K562 treated with DMSO at 1 percent for 48 hours (cell line): Measurements from ENCODE around the gene PPP1R14B. TPM values are rescaled to one million over a fixed set of nuclear protein-coding genes. Genes with fewer than 3 reads are reported as not detected.

Experiments
- total RNA-seq: library from RNA; unstranded; fragments of 300-600 nt; gene quantifications from 2 replicates; pipeline ENCODE4 v1.2.3, GENCODE V29; 2022; ENCODE audit warnings: low replicate concordance; ENCODE audit errors: extremely low read depth

The PPP1R14B gene
- not detected in 2 replicates for total RNA-seq

DNA sequence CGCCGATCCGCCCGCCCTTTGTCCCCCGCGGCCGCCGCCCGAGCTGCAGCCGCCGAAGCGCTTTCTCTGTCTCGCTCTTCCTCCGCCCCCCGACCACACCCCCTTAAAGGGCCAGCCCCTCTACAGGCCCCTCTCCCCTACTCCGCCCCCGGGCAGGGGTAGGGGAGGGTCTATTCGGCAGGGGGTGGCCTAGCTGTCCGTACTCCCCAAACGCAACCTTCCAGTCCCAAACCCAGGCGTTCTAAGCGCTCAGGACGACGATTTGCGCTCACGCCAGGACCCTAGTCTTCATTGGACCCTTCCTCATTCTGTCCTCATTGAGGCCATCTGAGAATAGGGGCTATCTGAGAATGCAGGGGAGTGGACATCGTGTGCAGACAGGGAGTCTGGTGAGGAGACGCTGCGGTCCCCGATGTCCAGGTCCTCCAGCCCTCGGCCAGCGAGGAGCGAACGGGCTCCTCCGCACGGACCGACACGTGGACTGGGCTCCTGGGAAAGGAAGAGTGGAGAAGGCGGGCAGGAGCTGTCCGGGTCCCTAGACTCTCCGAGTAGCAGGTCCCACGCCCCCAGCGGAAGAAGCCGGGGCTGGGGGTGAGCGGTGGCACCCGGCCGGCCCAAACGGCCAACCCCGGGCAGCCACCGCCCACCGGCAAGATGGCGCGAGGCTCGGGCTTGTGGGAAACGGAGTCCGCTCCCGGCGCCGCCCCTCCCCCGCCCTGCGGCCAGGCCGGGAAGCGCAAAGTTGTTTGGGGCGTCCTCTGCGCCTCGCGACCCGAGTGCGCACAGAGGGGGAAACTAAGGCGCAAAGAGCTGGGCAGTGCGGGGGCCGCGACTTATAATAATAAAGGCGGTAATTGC lies at the start of gene PPP1R14B:
Gene PPP1R14B, minus strand, starts transcription at position 73 of the 858 bp plus-strand sequence. CDS start 270 bp downstream, outside the sequence.

GRCh38 chr11:64291262-64291751 lies 44.6 kb upstream of the PPP1R14B start, which contains the start of gene KCNK4:
TSS of gene KCNK4 (plus strand) at chr11:64291302. CDS start at chr11:64293019, 1,717 bp downstream.

DNA sequence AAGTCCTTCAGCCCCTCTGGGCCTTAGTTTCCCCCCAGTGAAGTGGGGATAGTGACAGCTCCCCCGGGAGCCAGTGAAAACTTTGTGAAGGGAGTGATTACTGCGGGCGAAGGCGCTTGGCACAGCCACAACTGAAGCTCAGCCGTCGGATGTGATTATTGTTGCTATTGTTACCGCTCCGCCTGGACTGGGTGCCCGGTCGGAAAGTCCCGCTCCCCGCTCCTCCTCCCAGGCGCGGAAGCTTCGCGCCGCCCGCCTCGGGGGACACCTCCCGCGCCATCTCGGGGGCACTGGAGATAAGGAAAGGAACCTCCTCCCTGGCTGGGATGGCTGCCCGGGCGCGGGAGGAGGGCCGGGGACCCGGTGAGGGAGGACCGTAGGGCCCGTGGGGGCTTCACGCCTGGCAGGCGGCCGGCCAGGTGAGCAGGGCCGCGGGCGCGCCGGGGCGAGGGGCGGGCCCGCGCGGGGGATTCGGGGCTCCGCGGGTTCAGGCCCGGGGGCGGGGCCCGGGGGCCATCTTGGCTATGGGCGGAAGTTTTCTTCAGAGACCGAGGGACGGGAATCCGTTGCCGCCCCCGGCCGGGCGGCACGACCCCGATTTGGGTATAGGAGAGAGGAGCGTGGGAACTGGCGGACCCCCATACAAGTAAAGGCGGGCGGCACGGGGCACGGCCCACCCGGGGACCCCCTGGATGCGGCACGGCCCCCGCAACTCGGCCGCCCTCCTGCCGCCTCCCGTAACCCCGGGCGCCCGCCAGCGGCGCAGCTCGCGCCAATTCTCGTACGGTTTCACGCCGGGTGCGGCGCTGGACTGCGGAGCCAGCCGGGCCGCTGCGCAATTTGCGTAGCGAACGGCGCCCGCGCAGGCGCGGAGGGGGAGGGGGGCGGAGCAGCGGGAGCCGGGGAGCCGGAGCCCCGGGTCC lies 38.5 kb upstream of the PPP1R14B start, which contains the start of gene GPR137:
Gene GPR137, plus strand, starts transcription at position 887 of the 923 bp plus-strand sequence. CDS start 677 bp downstream, outside the sequence.

GRCh38 chr11:64284048-64284961 lies 37.6 kb upstream of the PPP1R14B start, which contains the start of gene BAD:
TSS of gene BAD (minus strand) at chr11:64284665. CDS start at chr11:64284368, 297 bp downstream.

DNA sequence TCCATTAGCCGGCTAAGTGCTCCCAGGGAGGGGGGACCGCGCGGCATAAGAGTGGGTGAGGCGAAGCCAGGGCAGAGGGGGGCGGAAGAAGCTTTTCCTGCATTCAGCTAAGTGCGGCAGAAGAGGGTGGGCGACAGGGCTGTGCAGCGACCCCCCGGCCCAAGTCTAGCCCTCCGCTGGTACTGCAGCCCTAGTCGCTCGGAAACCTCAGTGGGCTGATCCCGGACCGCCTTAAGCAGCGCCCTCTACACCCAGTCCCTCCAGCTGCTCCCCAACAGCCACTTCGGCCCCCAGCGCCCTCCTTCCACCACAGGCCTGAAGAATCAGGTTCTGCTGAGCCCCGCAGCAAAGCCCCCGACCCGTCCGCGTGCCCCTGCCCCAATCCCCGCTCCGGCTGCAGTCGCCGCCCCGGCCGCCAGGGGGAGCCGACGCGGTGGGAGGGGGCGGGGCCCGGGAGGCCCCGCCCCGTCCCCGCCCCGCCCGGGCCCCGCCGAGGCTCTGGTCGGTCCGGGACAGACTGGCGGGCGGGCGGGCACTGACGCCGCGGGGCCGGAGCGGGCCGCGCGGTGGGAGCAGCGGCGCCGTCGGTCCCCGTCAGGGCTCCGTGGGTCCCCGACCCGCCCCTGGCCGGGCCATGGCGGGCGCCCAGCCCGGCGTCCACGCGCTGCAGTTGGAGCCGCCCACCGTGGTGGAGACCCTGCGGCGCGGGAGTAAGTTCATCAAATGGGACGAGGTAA lies 4.4 kb upstream of the PPP1R14B start, which contains the start of gene PLCB3:
Gene PLCB3, plus strand, starts transcription at position 515 of the 737 bp plus-strand sequence. Its CDS starts 120 bp downstream, at position 635.

GRCh38 chr11:64240435-64241240 lies 6.1 kb downstream of the PPP1R14B start, which contains the start of gene FKBP2:
TSS of gene FKBP2 (plus strand) at chr11:64241095. CDS start at chr11:64242388, 1,293 bp downstream.

GRCh38 chr11:64233913-64234586 lies 12.7 kb downstream of the PPP1R14B start, which contains the start of gene VEGFB:
TSS of gene VEGFB (plus strand) at chr11:64234584. CDS start at chr11:64234834, 250 bp downstream.

GRCh38 chr11:64230171-64230984 lies 16.4 kb downstream of the PPP1R14B start, which contains the start of gene DNAJC4:
TSS of gene DNAJC4 (plus strand) at chr11:64230548. CDS start at chr11:64230855, 307 bp downstream.

DNA sequence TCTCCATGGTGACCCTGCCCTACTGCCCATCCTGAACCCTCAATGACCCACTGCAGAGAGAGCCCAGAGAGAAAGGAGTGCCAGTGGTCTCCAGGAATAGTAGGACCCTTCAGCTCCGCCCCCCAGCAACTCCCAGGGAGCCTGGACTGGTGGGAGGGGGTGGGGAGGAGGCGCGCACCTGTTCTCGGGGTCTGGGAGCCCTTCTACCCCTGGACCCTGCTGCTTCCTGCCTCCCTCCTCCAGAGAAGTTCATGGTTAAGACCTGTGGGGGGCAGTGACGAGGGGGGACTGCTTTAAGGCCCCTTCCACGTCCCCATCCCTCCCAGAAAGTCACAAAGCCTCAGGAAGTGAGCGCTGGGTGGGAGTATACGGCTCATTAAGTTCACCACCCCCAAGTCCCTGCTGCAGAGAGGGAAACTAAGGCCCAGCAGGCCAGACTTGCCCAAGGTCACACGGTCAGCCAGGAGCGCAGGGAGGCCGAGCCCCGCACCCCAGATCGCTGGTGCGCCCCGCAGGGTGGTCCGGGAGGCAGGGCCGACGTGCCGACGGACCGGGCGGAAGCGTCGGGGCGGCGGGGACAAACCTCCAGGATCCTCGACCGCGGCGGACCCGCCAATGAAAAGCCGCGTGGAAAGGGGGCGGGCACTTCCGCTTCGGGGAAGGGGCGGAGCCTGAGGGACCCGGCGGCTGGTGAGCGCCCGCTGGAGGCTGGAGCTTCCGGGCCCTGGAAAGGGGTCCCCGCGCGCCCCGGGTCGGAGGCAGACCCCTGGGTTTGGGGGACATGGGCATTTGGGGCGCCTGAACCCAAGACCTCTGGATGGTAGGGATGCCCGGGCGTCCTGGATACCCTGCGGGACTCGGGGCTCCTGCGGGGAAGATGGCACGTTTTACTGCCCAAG lies 20.9 kb downstream of the PPP1R14B start, which contains the start of the genes NUDT22 and TRPT1:
Gene NUDT22, plus strand, starts transcription at position 667 of the 899 bp plus-strand sequence. CDS start 379 bp downstream, outside the sequence.
Gene TRPT1, minus strand, starts transcription at position 579 of the 899 bp plus-strand sequence. Its CDS starts 326 bp downstream, at position 253.

GRCh38 chr11:64206457-64207255 lies 40.1 kb downstream of the PPP1R14B start, which contains the start of gene FERMT3:
TSS of gene FERMT3 (plus strand) at chr11:64206721. CDS start at chr11:64207365, 644 bp downstream.

Other genes with a start within 250 kb of the PPP1R14B start
- gene FLRT1, start 211.0 kb downstream of the PPP1R14B start, total RNA-seq: not detected in 2 replicates
- not detected in 2 replicates for gene MACROD1, start 80.8 kb downstream of the PPP1R14B start, total RNA-seq
- gene STIP1, start 60.8 kb downstream of the PPP1R14B start, total RNA-seq: not detected in 2 replicates
- not detected in 2 replicates for gene FERMT3, start 40.2 kb downstream of the PPP1R14B start, total RNA-seq
- gene TRPT1, start 20.8 kb downstream of the PPP1R14B start, total RNA-seq: not detected in 2 replicates
- not detected in 2 replicates for gene NUDT22, start 20.7 kb downstream of the PPP1R14B start, total RNA-seq
- not detected in 2 replicates for gene DNAJC4, start 16.4 kb downstream of the PPP1R14B start, total RNA-seq
- gene VEGFB, start 12.4 kb downstream of the PPP1R14B start, total RNA-seq: not detected in 2 replicates
- not detected in 2 replicates for gene FKBP2, start 5.8 kb downstream of the PPP1R14B start, total RNA-seq
- not detected in 2 replicates for gene PLCB3, start 4.6 kb upstream of the PPP1R14B start, total RNA-seq
- gene BAD, start 37.7 kb upstream of the PPP1R14B start, total RNA-seq: not detected in 2 replicates
- not detected in 2 replicates for gene GPR137, start 38.9 kb upstream of the PPP1R14B start, total RNA-seq
- gene KCNK4, start 44.4 kb upstream of the PPP1R14B start, total RNA-seq: not detected in 2 replicates
- gene CATSPERZ, start 53.4 kb upstream of the PPP1R14B start, total RNA-seq: not detected in 2 replicates
- gene ESRRA, start 58.6 kb upstream of the PPP1R14B start, total RNA-seq: 647 TPM in 1 of 2 replicates, not detected in the other
- gene TRMT112, start 70.6 kb upstream of the PPP1R14B start, total RNA-seq: 1,561 TPM in 1 of 2 replicates, not detected in the other
- gene PRDX5, start 71.2 kb upstream of the PPP1R14B start, total RNA-seq: not detected in 2 replicates
- gene CCDC88B, start 93.3 kb upstream of the PPP1R14B start, total RNA-seq: not detected in 2 replicates
- gene RPS6KA4, start 112.2 kb upstream of the PPP1R14B start, total RNA-seq: not detected in 2 replicates